A673 (cell line): ENCODE measurements around the gene CXCL12.

Source experiments
- CTCF ChIP-seq: fragments of 300-800, 200-600 bp; sonication (generic); conservative IDR thresholded peaks from 2 replicates; pipeline ENCODE4 v1.5.1; 2017; ENCODE audit warnings: low read depth, mild to moderate bottlenecking, antibody characterized with exemption, low read length, moderate library complexity, mixed read lengths
- EZH2 ChIP-seq: fragments of 200-600 bp; sonication (generic); IDR thresholded peaks from 2 replicates; pipeline ENCODE4 v1.6.1; 2017; ENCODE audit warnings: borderline replicate concordance, low read depth, mild to moderate bottlenecking, mixed read lengths, antibody characterized with exemption, low read length; ENCODE audit not compliant: poor library complexity, severe bottlenecking

- TF ChIP-seq CTCF = no peak
- no peak for TF ChIP-seq EZH2
These were observed 17.8 kb downstream of the CXCL12 start for GRCh38 chr10:44366941-44367630.
